SK-N-SH (cell line): Measurements from ENCODE around the gene S100A7. TPM values are rescaled to one million over a fixed set of nuclear protein-coding genes. Genes with fewer than 3 reads are reported as not detected.

Experiments used
- CTCF ChIA-PET: fragments of 300-600, 350-600 bp; formaldehyde crosslinking; extraction: SDS; loops from one replicate; lab custom pipeline; 2021; lab: Yijun Ruan, JAX
- POLR2A ChIA-PET: fragments of 350-600 bp; sonication (Branson Sonifier 250); formaldehyde crosslinking; extraction: SDS; loops from one replicate; lab custom pipeline; 2020; ENCODE audit warnings: antibody characterized with exemption, inconsistent platforms; lab: Yijun Ruan, JAX
- DNase-seq: peaks from one replicate; pipeline ENCODE4 v3.0.0; 2012
- H2AFZ ChIP-seq: fragments of 200-600 bp; sonication (generic); 2 replicates; pipeline ENCODE4 v1.8.1; 2016; ENCODE audit warnings: antibody characterized with exemption, mild to moderate bottlenecking, low read depth
- H3F3A ChIP-seq: fragments of 200-600 bp; sonication (generic); replicated peaks from 2 replicates; pipeline ENCODE3; 2016; ENCODE audit warnings: antibody characterized with exemption, mild to moderate bottlenecking; ENCODE audit not compliant: insufficient read depth
- H3K27ac ChIP-seq, 2 experiments: fragments of 200-500 bp in 1 of 2; fragments of 200-600 bp in 1 of 2; sonication (Bioruptor generic) in 1 of 2; sonication (generic), shearing (Covaris generic) in 1 of 2; 2 replicates each; pipeline versions ENCODE4 v1.5.1 to v1.6.1; 2014 to 2016; ENCODE audit warnings: low read depth in 2 of 2, inconsistent platforms in 1 of 2, low read length in 1 of 2, mild to moderate bottlenecking in 1 of 2, mixed read lengths in 1 of 2
- H3K27me3 ChIP-seq: fragments of 200-600 bp; sonication (generic), shearing (Covaris generic); 2 replicates; pipeline ENCODE4 v1.6.1; 2016; ENCODE audit warnings: mixed run types; ENCODE audit not compliant: insufficient read depth
- H3K36me3 ChIP-seq, 2 experiments: fragments of 200-500 bp in 1 of 2; fragments of 200-600 bp in 1 of 2; sonication (Bioruptor generic) in 1 of 2; sonication (generic) in 1 of 2; replicated peaks in 1 of 2; 2 replicates each; pipeline versions ENCODE3 to v1.5.1; 2014 to 2016; ENCODE audit warnings: low read length in 1 of 2, mild to moderate bottlenecking in 1 of 2; ENCODE audit not compliant: insufficient read depth in 2 of 2, control insufficient read depth in 1 of 2
- H3K4me1 ChIP-seq, 2 experiments: fragments of 200-500 bp in 1 of 2; fragments of 200-600 bp in 1 of 2; sonication (Bioruptor generic) in 1 of 2; sonication (generic), shearing (Covaris generic) in 1 of 2; 2 replicates each; pipeline versions ENCODE4 v1.5.1 to v1.6.1; 2014 to 2016; ENCODE audit warnings: low read depth in 1 of 2, low read length in 1 of 2, mixed run types in 1 of 2; ENCODE audit not compliant: insufficient read depth in 2 of 2, control insufficient read depth in 1 of 2
- H3K4me2 ChIP-seq: fragments of 200-600 bp; sonication (generic), shearing (Covaris generic); 2 replicates; pipeline ENCODE4 v1.6.1; 2017; ENCODE audit warnings: mixed run types
- H3K4me3 ChIP-seq, 2 experiments: fragments of 200-500 bp in 1 of 2; fragments of 200-600 bp in 1 of 2; sonication (Bioruptor generic) in 1 of 2; sonication (generic), shearing (Covaris generic) in 1 of 2; 2 replicates each; pipeline versions ENCODE4 v1.5.1 to v1.8.1; 2014 to 2016; ENCODE audit warnings: low read depth in 2 of 2, inconsistent platforms in 1 of 2, low read length in 1 of 2, mild to moderate bottlenecking in 1 of 2, mixed read lengths in 1 of 2, moderate library complexity in 1 of 2
- H3K79me2 ChIP-seq: fragments of 200-600 bp; sonication (generic); 2 replicates; pipeline ENCODE4 v1.8.1; 2017; ENCODE audit warnings: mild to moderate bottlenecking; ENCODE audit not compliant: insufficient read depth
- H3K9ac ChIP-seq: fragments of 200-600 bp; sonication (generic); 2 replicates; pipeline ENCODE4 v1.6.1; 2017; ENCODE audit warnings: mixed run types
- H3K9me2 ChIP-seq: fragments of 200-600 bp; sonication (generic); 2 replicates; pipeline ENCODE4 v1.6.1; 2017; ENCODE audit warnings: mixed run types
- H3K9me3 ChIP-seq: fragments of 200-600 bp; sonication (generic); 2 replicates; pipeline ENCODE4 v1.6.1; 2017; ENCODE audit warnings: mixed run types, mild to moderate bottlenecking, moderate library complexity
- H4K20me1 ChIP-seq: fragments of 200-600 bp; sonication (generic); 2 replicates; pipeline ENCODE4 v1.6.1; 2017; ENCODE audit warnings: mild to moderate bottlenecking, mixed run types; ENCODE audit not compliant: insufficient read depth
- CHD2 ChIP-seq: fragments of 150-350 bp; IDR thresholded peaks from 2 replicates; pipeline ENCODE4 v1.6.1; 2018; ENCODE audit warnings: low read length; ENCODE audit not compliant: partially characterized antibody
- EP300 ChIP-seq, 2 experiments: IDR thresholded peaks; 2 replicates each; pipeline versions ENCODE4 v1.4.0 to v1.6.1; 2012; ENCODE audit warnings: borderline replicate concordance in 1 of 2, low read depth in 1 of 2, low read length in 1 of 2
- EZH2phosphoT487 ChIP-seq: fragments of 200-600 bp; sonication (generic); IDR thresholded peaks from 2 replicates; pipeline ENCODE4 v1.6.1; 2017; ENCODE audit warnings: low read depth, mixed run types, mild to moderate bottlenecking, antibody characterized with exemption, moderate library complexity, borderline replicate concordance
- FOSL2 ChIP-seq: IDR thresholded peaks from 2 replicates; pipeline ENCODE4 v1.4.0; 2012; ENCODE audit warnings: low read depth, mild to moderate bottlenecking, moderate library complexity, borderline replicate concordance
- GABPA ChIP-seq: IDR thresholded peaks from 2 replicates; pipeline ENCODE4 v1.4.0; 2012; ENCODE audit warnings: low read depth, mild to moderate bottlenecking
- GATA2 ChIP-seq: sonication (generic); formaldehyde crosslinking; IDR thresholded peaks from 2 replicates; pipeline ENCODE4 v1.5.0; 2020; ENCODE audit warnings: mild to moderate bottlenecking, missing genetic modification reagents
- JUND ChIP-seq: IDR thresholded peaks from 2 replicates; pipeline ENCODE4 v1.4.0; 2012
- MAX ChIP-seq: IDR thresholded peaks from 2 replicates; pipeline ENCODE4 v1.4.0; 2012; ENCODE audit warnings: low read depth
- NFIC ChIP-seq: IDR thresholded peaks from 2 replicates; pipeline ENCODE4 v1.4.0; 2012; ENCODE audit warnings: borderline replicate concordance
- PBX3 ChIP-seq: IDR thresholded peaks from 2 replicates; pipeline ENCODE4; 2012
- POLR2AphosphoS5 ChIP-seq: IDR thresholded peaks from 2 replicates; pipeline ENCODE4 v1.6.1; 2012; ENCODE audit warnings: low read depth, low read length
- RAD21 ChIP-seq: IDR thresholded peaks from 2 replicates; pipeline ENCODE4 v1.6.1; 2012; ENCODE audit warnings: mild to moderate bottlenecking, low read length
- RCOR1 ChIP-seq: fragments of 150-350 bp; IDR thresholded peaks from 2 replicates; pipeline ENCODE4 v1.6.1; 2017; ENCODE audit warnings: antibody characterized with exemption, low read length
- REST ChIP-seq: IDR thresholded peaks from 2 replicates; pipeline ENCODE4 v1.6.1; 2012; ENCODE audit warnings: mild to moderate bottlenecking, low read depth, low read length, moderate library complexity
- RXRA ChIP-seq: IDR thresholded peaks from 2 replicates; pipeline ENCODE4 v1.4.0; 2012; ENCODE audit warnings: low read depth, mild to moderate bottlenecking, borderline replicate concordance
- TAF1 ChIP-seq: IDR thresholded peaks from 2 replicates; pipeline ENCODE4 v1.6.1; 2012; ENCODE audit warnings: low read depth, mild to moderate bottlenecking, low read length, moderate library complexity, borderline replicate concordance
- TCF12 ChIP-seq: IDR thresholded peaks from 2 replicates; pipeline ENCODE4 v1.4.0; 2012
- TEAD4 ChIP-seq: IDR thresholded peaks from 2 replicates; pipeline ENCODE4 v1.4.0; 2012; ENCODE audit warnings: mild to moderate bottlenecking, borderline replicate concordance; ENCODE audit not compliant: insufficient read depth
- USF1 ChIP-seq: IDR thresholded peaks from 2 replicates; pipeline ENCODE4 v1.4.0; 2012; ENCODE audit warnings: low read depth, borderline replicate concordance
- WGBS: methylation state at CpG from one replicate; pipeline ENCODE4 v1.1.6; 2017; ENCODE audit warnings: low lambda C conversion rate; 5-methylcytosine and 5-hydroxymethylcytosine counted together
- polyA plus RNA-seq, 3 experiments: library from polyadenylated mRNA; depleted of rRNA; stranded (reverse); fragments of >200 nt; gene quantifications; 2 replicates each; pipeline ENCODE4 v1.2.3, GENCODE V29; 2012
- TF ChIP-seq, protein P1 (sequence below): IDR thresholded peaks from 2 replicates; pipeline ENCODE4 v1.4.0; 2012; ENCODE audit warnings: low read depth, borderline replicate concordance
- TF ChIP-seq, protein P2 (sequence below): fragments of 150-350 bp; IDR thresholded peaks from 2 replicates; pipeline ENCODE4 v1.6.1; 2017; ENCODE audit warnings: antibody characterized with exemption, low read length, low read depth, borderline replicate concordance

The S100A7 gene
- polyA plus RNA-seq, 1 of the 3 experiments (the other 2 are of a cell fraction), result not detected

DNA sequence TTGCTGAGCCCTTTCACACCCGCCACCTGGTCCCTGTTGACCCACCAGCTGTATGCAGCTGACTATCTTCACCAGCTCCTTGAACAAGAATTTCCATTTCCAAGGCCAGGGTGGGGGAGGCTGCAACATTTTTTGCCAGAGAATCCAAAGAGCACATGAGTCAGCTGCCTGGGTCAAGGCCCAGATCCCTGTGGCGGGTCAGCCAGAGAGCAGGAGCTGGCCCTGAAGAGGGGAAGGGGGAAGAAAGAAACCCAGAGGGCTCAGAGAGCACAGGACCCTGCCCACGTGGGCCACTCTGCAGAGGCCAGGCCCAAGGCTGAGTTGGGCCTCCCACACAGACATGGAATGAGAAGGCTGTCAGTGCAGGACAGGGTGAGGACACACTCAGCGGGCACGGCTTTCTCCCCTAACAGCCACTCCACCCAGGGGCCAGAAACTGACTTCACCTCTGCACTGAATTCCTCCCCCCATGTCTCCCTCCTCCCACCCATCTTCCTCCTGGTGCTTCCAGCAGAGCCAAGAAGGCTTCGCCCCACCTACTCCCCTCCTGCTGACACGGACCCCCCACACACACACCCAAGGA, 46.5 kb upstream of the S100A7 start:
- DNase-seq, result no peak
- Histone ChIP-seq H3F3A (peaks cover 26% of the 10 kb centered on the region), H4K20me1 (no peaks in the 10 kb centered on the region), H3K4me2 (peak overlapping the region; percentile 57), H3K79me2 (no peaks in the 10 kb centered on the region), H3K4me1 (peaks cover 7 to 20% of the 10 kb centered on the region in 2 experiments; a peak in 3 of 4 replicates), H3K4me3 (no peak overlapping the region), H3K9ac (peak overlapping the region; percentile 24; the same call in 1 of the 2 replicates), H2AFZ (peak overlapping the region; percentile 58; the same call in 1 of the 2 replicates), H3K27ac (peak overlapping the region; percentile 50 to 86), H3K36me3 (no peaks in the 10 kb centered on the region), H3K9me2 (no peaks in the 10 kb centered on the region), H3K27me3 (no peaks in the 10 kb centered on the region), H3K9me3 (no peaks in the 10 kb centered on the region)
- POLR2A ChIA-PET, result no interaction called here
- CTCF ChIA-PET, result interaction anchor here (3.8 to 18.0 kb wide), 2 partner anchors 12 to 64 kb away, joined by 22 to 283 read pairs; no protein-coding TSS in a partner anchor
- 43% methylated on average over 7 of the region's 7 CpGs for WGBS
- TF ChIP-seq EP300 (IDR thresholded peaks at IDR 0.05; ENCODE audit: borderline replicate concordance in 1 of 2, low read depth in 1 of 2, low read length in 1 of 2) (peak in 1 of 2 experiments; percentile 85; a peak in 2 of 4 replicates), TEAD4 (peak; percentile 80), CHD2 (no peak), EZH2phosphoT487 (no peak), RCOR1 (no peak), NFIC (peak; percentile 96), JUND (peak; percentile 83), POLR2AphosphoS5 (peak; percentile 61; the same call in 1 of the 2 replicates), USF1 (peak; percentile 66), GATA2 (CRISPR knock-in tag) (no peak), TAF1 (peak; percentile 57; the same call in 1 of the 2 replicates), MAX (peak; percentile 87), TCF12 (peak; percentile 93), FOSL2 (peak; percentile 89), RXRA (peak; percentile 99), REST (peak; percentile 46; the same call in 1 of the 2 replicates), GABPA (no peak), RAD21 (no peak), PBX3 (peak; percentile 73)
- TF ChIP-seq, protein P1, sequence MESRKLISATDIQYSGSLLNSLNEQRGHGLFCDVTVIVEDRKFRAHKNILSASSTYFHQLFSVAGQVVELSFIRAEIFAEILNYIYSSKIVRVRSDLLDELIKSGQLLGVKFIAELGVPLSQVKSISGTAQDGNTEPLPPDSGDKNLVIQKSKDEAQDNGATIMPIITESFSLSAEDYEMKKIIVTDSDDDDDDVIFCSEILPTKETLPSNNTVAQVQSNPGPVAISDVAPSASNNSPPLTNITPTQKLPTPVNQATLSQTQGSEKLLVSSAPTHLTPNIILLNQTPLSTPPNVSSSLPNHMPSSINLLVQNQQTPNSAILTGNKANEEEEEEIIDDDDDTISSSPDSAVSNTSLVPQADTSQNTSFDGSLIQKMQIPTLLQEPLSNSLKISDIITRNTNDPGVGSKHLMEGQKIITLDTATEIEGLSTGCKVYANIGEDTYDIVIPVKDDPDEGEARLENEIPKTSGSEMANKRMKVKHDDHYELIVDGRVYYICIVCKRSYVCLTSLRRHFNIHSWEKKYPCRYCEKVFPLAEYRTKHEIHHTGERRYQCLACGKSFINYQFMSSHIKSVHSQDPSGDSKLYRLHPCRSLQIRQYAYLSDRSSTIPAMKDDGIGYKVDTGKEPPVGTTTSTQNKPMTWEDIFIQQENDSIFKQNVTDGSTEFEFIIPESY, result no peak
- TF ChIP-seq, protein P2, sequence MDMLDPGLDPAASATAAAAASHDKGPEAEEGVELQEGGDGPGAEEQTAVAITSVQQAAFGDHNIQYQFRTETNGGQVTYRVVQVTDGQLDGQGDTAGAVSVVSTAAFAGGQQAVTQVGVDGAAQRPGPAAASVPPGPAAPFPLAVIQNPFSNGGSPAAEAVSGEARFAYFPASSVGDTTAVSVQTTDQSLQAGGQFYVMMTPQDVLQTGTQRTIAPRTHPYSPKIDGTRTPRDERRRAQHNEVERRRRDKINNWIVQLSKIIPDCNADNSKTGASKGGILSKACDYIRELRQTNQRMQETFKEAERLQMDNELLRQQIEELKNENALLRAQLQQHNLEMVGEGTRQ, result no peak
